ENCODE data around the gene MBD6.

The MBD6 gene

GRCh38 chr12:57535764-57536596 is 13.4 kb downstream of the MBD6 start:
- peak overlapping the region; percentile 57 for H3K27ac Mint-ChIP-seq
- H3K9me3 Mint-ChIP-seq, result no peaks in the 10 kb centered on the region
- H3K4me1 Mint-ChIP-seq, result peaks cover 7 to 12% of the 10 kb centered on the region in 2 donors
- ATAC-seq (replicated peaks), result no peak
- no peaks in the 10 kb centered on the region for H3K27me3 Mint-ChIP-seq
- H3K4me3 Mint-ChIP-seq, result no peak overlapping the region
- no peak for DNase-seq
- H3K36me3 Mint-ChIP-seq, result peaks cover 31 to 79% of the 10 kb centered on the region in 2 donors

GRCh38 chr12:57536597-57536942 is 13.9 kb downstream of the MBD6 start:
- Mint-ChIP-seq H3K36me3 (peaks cover 34 to 78% of the 10 kb centered on the region in 2 donors), H3K4me3 (no peak overlapping the region), H3K27ac (no peak overlapping the region), H3K27me3 (no peaks in the 10 kb centered on the region), H3K4me1 (peaks cover 7 to 12% of the 10 kb centered on the region in 2 donors), H3K9me3 (no peaks in the 10 kb centered on the region)
- DNase-seq, result no peak
- ATAC-seq (replicated peaks), result no peak

GRCh38 chr12:57539134-57539768 is 16.6 kb downstream of the MBD6 start:
- DNase-seq (no peak), ATAC-seq (replicated peaks) (no peak)
- H3K27ac Mint-ChIP-seq, result peak overlapping the region; percentile 72
- H3K36me3 Mint-ChIP-seq, result peaks cover 19 to 57% of the 10 kb centered on the region in 2 donors
- H3K27me3 Mint-ChIP-seq, result no peaks in the 10 kb centered on the region
- no peaks in the 10 kb centered on the region for H3K9me3 Mint-ChIP-seq
- H3K4me3 Mint-ChIP-seq, result no peak overlapping the region
- H3K4me1 Mint-ChIP-seq, result peaks cover 11 to 12% of the 10 kb centered on the region in 2 donors

GRCh38 chr12:57541001-57541400 is 18.4 kb downstream of the MBD6 start:
- Mint-ChIP-seq H3K4me3 (no peak overlapping the region), H3K27ac (no peak overlapping the region), H3K4me1 (peaks cover 20 to 27% of the 10 kb centered on the region in 2 donors), H3K36me3 (peaks cover 18 to 55% of the 10 kb centered on the region in 2 donors), H3K27me3 (no peaks in the 10 kb centered on the region), H3K9me3 (no peaks in the 10 kb centered on the region)
- no peak for DNase-seq
- ATAC-seq (replicated peaks), result no peak

GRCh38 chr12:57541717-57542116 is 19.1 kb downstream of the MBD6 start:
- no peak overlapping the region for H3K4me3 Mint-ChIP-seq
- DNase-seq (no peak), ATAC-seq (replicated peaks) (no peak)
- no peak overlapping the region for H3K27ac Mint-ChIP-seq
- H3K4me1 Mint-ChIP-seq, result peaks cover 25 to 34% of the 10 kb centered on the region in 2 donors
- H3K27me3 Mint-ChIP-seq, result no peaks in the 10 kb centered on the region
- no peaks in the 10 kb centered on the region for H3K9me3 Mint-ChIP-seq
- peaks cover 20 to 55% of the 10 kb centered on the region in 2 donors for H3K36me3 Mint-ChIP-seq

GRCh38 chr12:57543581-57543980 is 21.0 kb downstream of the MBD6 start:
- Mint-ChIP-seq H3K36me3 (peaks cover 12 to 39% of the 10 kb centered on the region in 2 donors), H3K27me3 (peaks cover 1 to 2% of the 10 kb centered on the region in 2 donors), H3K9me3 (no peaks in the 10 kb centered on the region), H3K27ac (no peak overlapping the region), H3K4me1 (peaks cover 24 to 40% of the 10 kb centered on the region in 2 donors), H3K4me3 (no peak overlapping the region)
- DNase-seq (no peak), ATAC-seq (replicated peaks) (no peak)

GRCh38 chr12:57545809-57546437 is 23.3 kb downstream of the MBD6 start:
- Mint-ChIP-seq H3K4me1 (peaks cover 36 to 55% of the 10 kb centered on the region in 2 donors), H3K4me3 (peak overlapping the region; percentile 91 to 99), H3K36me3 (peaks cover 11 to 20% of the 10 kb centered on the region in 2 donors), H3K9me3 (no peaks in the 10 kb centered on the region), H3K27me3 (peaks cover 19 to 25% of the 10 kb centered on the region in 2 donors), H3K27ac (peak overlapping the region; percentile 97)
- no peak for DNase-seq
- ATAC-seq (replicated peaks), result no peak

- Mint-ChIP-seq H3K27me3 (peaks cover 20 to 27% of the 10 kb centered on the region in 2 donors), H3K9me3 (no peaks in the 10 kb centered on the region), H3K36me3 (peaks cover 7 to 17% of the 10 kb centered on the region in 2 donors), H3K4me1 (peaks cover 36 to 55% of the 10 kb centered on the region in 2 donors), H3K27ac (peak within 1 kb of the TSS; percentile 97), H3K4me3 (peak within 1 kb of the TSS; percentile 91 to 99)
- ATAC-seq (replicated peaks) (peak; percentile 96 to 97), DNase-seq (peak; percentile 94)
Observed at GRCh38 chr12:57546438-57547287, 24.0 kb downstream of the MBD6 start, which contains the start of gene DCTN2. DCTN2 (minus strand) TSS chr12:57547192; CDS start chr12:57547063, 129 bp downstream.

- H3K4me3 Mint-ChIP-seq, result peak overlapping the region; percentile 91 to 99
- peak overlapping the region; percentile 97 for H3K27ac Mint-ChIP-seq
- H3K9me3 Mint-ChIP-seq, result no peaks in the 10 kb centered on the region
- DNase-seq (no peak), ATAC-seq (replicated peaks) (no peak)
- H3K36me3 Mint-ChIP-seq, result peaks cover 7 to 17% of the 10 kb centered on the region in 2 donors
- H3K27me3 Mint-ChIP-seq, result peaks cover 23 to 27% of the 10 kb centered on the region in 2 donors
- peaks cover 36 to 55% of the 10 kb centered on the region in 2 donors for H3K4me1 Mint-ChIP-seq
Observed at GRCh38 chr12:57547288-57548012, 24.8 kb downstream of the MBD6 start.

GRCh38 chr12:57548013-57548315 is 25.3 kb downstream of the MBD6 start:
- no peak overlapping the region for H3K27ac Mint-ChIP-seq
- H3K36me3 Mint-ChIP-seq, result peaks cover 7 to 17% of the 10 kb centered on the region in 2 donors
- H3K4me1 Mint-ChIP-seq, result peaks cover 36 to 55% of the 10 kb centered on the region in 2 donors
- ATAC-seq (replicated peaks) (no peak), DNase-seq (no peak)
- no peak overlapping the region for H3K4me3 Mint-ChIP-seq
- no peaks in the 10 kb centered on the region for H3K9me3 Mint-ChIP-seq
- H3K27me3 Mint-ChIP-seq, result peaks cover 24 to 27% of the 10 kb centered on the region in 2 donors

- Mint-ChIP-seq H3K27me3 (peaks cover 29 to 30% of the 10 kb centered on the region in 2 donors), H3K9me3 (no peaks in the 10 kb centered on the region), H3K4me3 (peak overlapping the region in 1 of 2 donors; percentile 27), H3K36me3 (peaks cover 7 to 17% of the 10 kb centered on the region in 2 donors), H3K4me1 (peaks cover 34 to 55% of the 10 kb centered on the region in 2 donors), H3K27ac (no peak overlapping the region)
- no peak for DNase-seq
- ATAC-seq (replicated peaks), result no peak
Observed at GRCh38 chr12:57548488-57548887, 25.9 kb downstream of the MBD6 start.

- peaks cover 32 to 55% of the 10 kb centered on the region in 2 donors for H3K4me1 Mint-ChIP-seq
- DNase-seq (no peak), ATAC-seq (replicated peaks) (no peak)
- peak overlapping the region; percentile 85 to 89 for H3K4me3 Mint-ChIP-seq
- peaks cover 35 to 36% of the 10 kb centered on the region in 2 donors for H3K27me3 Mint-ChIP-seq
- H3K9me3 Mint-ChIP-seq, result no peaks in the 10 kb centered on the region
- peaks cover 7 to 17% of the 10 kb centered on the region in 2 donors for H3K36me3 Mint-ChIP-seq
- H3K27ac Mint-ChIP-seq, result no peak overlapping the region
Observed at GRCh38 chr12:57549203-57549908, 26.7 kb downstream of the MBD6 start.

Measured in stimulated activated naive B cell treated with anti-CD40 and anti-IgM and Interleukin-4, amounts not matched to agents 10 μg/mL and 1 μg/mL and 100 μg/mL, for 72 hours (primary cell).